Measurements from ENCODE around the gene PRKCG. TPM values are rescaled to one million over a fixed set of nuclear protein-coding genes. Genes with fewer than 3 reads are reported as not detected.

The PRKCG gene
- total and polyA plus RNA-seq, 8 donors, result 0.16 to 2.2 (median 0.28) TPM; not detected in 1

GRCh38 chr19:53865918-53866864 is 15.8 kb upstream of the PRKCG start:
- H3K4me3 ChIP-seq, result peak overlapping the region in 2 of 4 donors; percentile 14 to 86
- DNase-seq (peak in 5 of 6 donors; percentile 41 to 84 (median 66)), FAIRE-seq (no peak), ATAC-seq (peak in 2 of 4 donors; percentile 8 to 15)
- H3K9me3 ChIP-seq, result no peaks in the 10 kb centered on the region
- no peaks in the 10 kb centered on the region for H3K36me3 ChIP-seq
- WGBS, 2 donors, result 47 to 51% methylated on average over 49 to 50 of the region's 50 CpGs
- intact Hi-C loops (cut with DNase I), result no loop called here
- no peaks in the 10 kb centered on the region for H3K27me3 ChIP-seq
- TF ChIP-seq, protein P1, sequence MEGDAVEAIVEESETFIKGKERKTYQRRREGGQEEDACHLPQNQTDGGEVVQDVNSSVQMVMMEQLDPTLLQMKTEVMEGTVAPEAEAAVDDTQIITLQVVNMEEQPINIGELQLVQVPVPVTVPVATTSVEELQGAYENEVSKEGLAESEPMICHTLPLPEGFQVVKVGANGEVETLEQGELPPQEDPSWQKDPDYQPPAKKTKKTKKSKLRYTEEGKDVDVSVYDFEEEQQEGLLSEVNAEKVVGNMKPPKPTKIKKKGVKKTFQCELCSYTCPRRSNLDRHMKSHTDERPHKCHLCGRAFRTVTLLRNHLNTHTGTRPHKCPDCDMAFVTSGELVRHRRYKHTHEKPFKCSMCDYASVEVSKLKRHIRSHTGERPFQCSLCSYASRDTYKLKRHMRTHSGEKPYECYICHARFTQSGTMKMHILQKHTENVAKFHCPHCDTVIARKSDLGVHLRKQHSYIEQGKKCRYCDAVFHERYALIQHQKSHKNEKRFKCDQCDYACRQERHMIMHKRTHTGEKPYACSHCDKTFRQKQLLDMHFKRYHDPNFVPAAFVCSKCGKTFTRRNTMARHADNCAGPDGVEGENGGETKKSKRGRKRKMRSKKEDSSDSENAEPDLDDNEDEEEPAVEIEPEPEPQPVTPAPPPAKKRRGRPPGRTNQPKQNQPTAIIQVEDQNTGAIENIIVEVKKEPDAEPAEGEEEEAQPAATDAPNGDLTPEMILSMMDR (IDR thresholded peaks at IDR 0.05), result no peak
- peaks cover 0 to 6% (median 0%) of the 10 kb centered on the region in 3 donors for H3K4me1 ChIP-seq
- H3K27ac ChIP-seq, result peak overlapping the region; percentile 80 to 87 (median 84)

DNA sequence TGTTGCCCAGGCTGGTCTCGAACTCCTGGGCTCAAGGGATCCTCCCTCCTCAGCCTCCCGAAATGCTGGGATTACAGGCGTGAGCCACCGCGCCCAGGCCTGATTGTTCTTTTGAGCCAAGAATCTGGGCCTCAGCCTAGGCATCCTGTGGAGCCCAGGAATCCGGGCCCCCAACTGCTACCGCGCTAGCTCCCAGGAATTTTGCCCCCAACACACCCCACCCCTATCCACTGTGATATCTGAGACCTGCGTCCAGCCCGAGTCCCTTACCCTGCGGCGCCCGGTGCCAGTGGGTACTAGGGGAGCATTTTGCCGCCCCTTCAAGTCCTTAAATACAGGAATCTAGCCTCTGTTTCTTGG is 15.2 kb upstream of the PRKCG start:
- H3K27ac ChIP-seq, result peak overlapping the region; percentile 80 to 87 (median 84)
- DNase-seq, result peak in 3 of 6 donors; percentile 38 to 54 (median 45)
- ATAC-seq, result no peak
- H3K27me3 ChIP-seq, result no peaks in the 10 kb centered on the region
- TF ChIP-seq, protein P1 (IDR thresholded peaks at IDR 0.05), result no peak
- H3K4me1 ChIP-seq, result peaks cover 0 to 6% (median 0%) of the 10 kb centered on the region in 3 donors
- intact Hi-C loops (cut with DNase I), result no loop called here
- no peaks in the 10 kb centered on the region for H3K9me3 ChIP-seq
- peak overlapping the region in 2 of 4 donors; percentile 85 to 86 for H3K4me3 ChIP-seq
- WGBS, 2 donors, result 51 to 60% methylated on average over 14 of the region's 14 CpGs
- no peaks in the 10 kb centered on the region for H3K36me3 ChIP-seq
- no peak for FAIRE-seq

GRCh38 chr19:53867225-53868090 is 14.5 kb upstream of the PRKCG start, which contains the start of gene MYADM:
MYADM (plus strand) TSS chr19:53867883; CDS start chr19:53873530, 5,647 bp downstream.
- TF ChIP-seq, protein P1 (IDR thresholded peaks at IDR 0.05), result no peak
- ATAC-seq (peak; percentile 80 to 90 (median 83)), DNase-seq (peak; percentile 96 to 99 (median 99)), FAIRE-seq (no peak)
- Histone ChIP-seq H3K9me3 (no peaks in the 10 kb centered on the region), H3K36me3 (no peaks in the 10 kb centered on the region), H3K4me1 (peaks cover 0 to 6% (median 0%) of the 10 kb centered on the region in 3 donors), H3K27me3 (no peaks in the 10 kb centered on the region), H3K27ac (peak within 1 kb of the TSS; percentile 82 to 87 (median 84)), H3K4me3 (peak within 1 kb of the TSS; percentile 52 to 86 (median 76))
- intact Hi-C loops (cut with DNase I), result no loop called here
- WGBS, 2 donors, result 4 to 7% methylated on average over 28 to 37 of the region's 37 CpGs

GRCh38 chr19:53868091-53868891 is 13.7 kb upstream of the PRKCG start:
- peaks cover 0 to 6% (median 0%) of the 10 kb centered on the region in 3 donors for H3K4me1 ChIP-seq
- H3K9me3 ChIP-seq, result no peaks in the 10 kb centered on the region
- no peaks in the 10 kb centered on the region for H3K27me3 ChIP-seq
- ATAC-seq, result peak; percentile 15 to 29 (median 24)
- no peak for FAIRE-seq
- TF ChIP-seq, protein P1 (IDR thresholded peaks at IDR 0.05), result no peak
- 0 to 1% methylated on average over 23 to 33 of the region's 37 CpGs for WGBS, 2 donors
- H3K36me3 ChIP-seq, result no peaks in the 10 kb centered on the region
- intact Hi-C loops (cut with DNase I), result no loop called here
- H3K4me3 ChIP-seq, result peak overlapping the region; percentile 52 to 86 (median 76)
- peak; percentile 48 to 86 (median 64) for DNase-seq
- H3K27ac ChIP-seq, result peak overlapping the region; percentile 80 to 87 (median 84)

Measured in pancreas (tissue), 10 donors.